Neutrophil (primary cell): Measurements from ENCODE around the gene PLPPR5.
"Not testable (repeated sequence)": the region's sequence is repeated elsewhere in the genome, so short reads cannot be mapped to it uniquely, and the experiment has no call there.

Experiments
- H3K27ac ChIP-seq: fragments of 200-600 bp; sonication (generic); 2 replicates; pipeline ENCODE4 v1.5.1; 2016; ENCODE audit warnings: mild to moderate bottlenecking, moderate library complexity
- H3K27me3 ChIP-seq: fragments of 200-600 bp; sonication (generic); 2 replicates; pipeline ENCODE4 v1.6.0; 2016; ENCODE audit warnings: mild to moderate bottlenecking
- H3K36me3 ChIP-seq: fragments of 200-600 bp; sonication (generic); 2 replicates; pipeline ENCODE4 v1.5.1; 2017
- H3K4me1 ChIP-seq, 2 experiments: fragments of 200-600 bp in 1 of 2; sonication (generic) in 1 of 2; 1 replicate in 1 of 2; 2 replicates in 1 of 2; pipeline versions ENCODE4 v1.5.1 to v1.6.1; 2013 to 2016; ENCODE audit warnings: low read depth in 1 of 2, low read length in 1 of 2, mild to moderate bottlenecking in 1 of 2, moderate library complexity in 1 of 2; ENCODE audit not compliant: control insufficient read depth in 1 of 2, insufficient read depth in 1 of 2
- H3K4me3 ChIP-seq, 2 experiments: fragments of 200-600 bp in 1 of 2; sonication (generic) in 1 of 2; 1 replicate in 1 of 2; 2 replicates in 1 of 2; pipeline ENCODE4 v1.5.1; 2013 to 2016; ENCODE audit warnings: low read depth in 1 of 2, low read length in 1 of 2, mild to moderate bottlenecking in 1 of 2, moderate library complexity in 1 of 2
- H3K9me3 ChIP-seq: fragments of 200-600 bp; sonication (generic); 2 replicates; pipeline ENCODE4 v1.5.1; 2016
- TF ChIP-seq, protein P1 (sequence below): fragments of 200-600 bp; sonication (generic); IDR thresholded peaks from 2 replicates; pipeline ENCODE4 v1.5.1; 2016; ENCODE audit warnings: antibody characterized with exemption

PLPPR5 gene

DNA sequence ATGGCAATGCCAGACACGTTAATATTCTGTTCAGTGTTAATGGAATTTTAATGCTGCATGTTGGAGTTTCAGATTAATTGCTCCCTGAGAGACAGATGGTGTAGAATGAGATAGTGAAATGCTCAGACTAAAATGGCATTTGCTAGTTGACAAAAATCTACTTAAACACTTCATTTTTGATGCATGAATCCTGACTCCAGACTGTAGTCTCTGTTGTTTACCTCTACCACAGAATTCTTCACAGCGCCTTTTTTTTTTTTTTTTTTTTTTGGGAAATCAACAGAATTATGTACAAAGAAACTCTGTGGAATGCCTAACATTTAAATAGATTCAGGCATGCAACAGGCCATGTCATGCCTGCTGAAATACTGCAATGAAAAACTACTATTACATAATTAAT is 111.3 kb downstream of the PLPPR5 start:
- TF ChIP-seq, protein P1, sequence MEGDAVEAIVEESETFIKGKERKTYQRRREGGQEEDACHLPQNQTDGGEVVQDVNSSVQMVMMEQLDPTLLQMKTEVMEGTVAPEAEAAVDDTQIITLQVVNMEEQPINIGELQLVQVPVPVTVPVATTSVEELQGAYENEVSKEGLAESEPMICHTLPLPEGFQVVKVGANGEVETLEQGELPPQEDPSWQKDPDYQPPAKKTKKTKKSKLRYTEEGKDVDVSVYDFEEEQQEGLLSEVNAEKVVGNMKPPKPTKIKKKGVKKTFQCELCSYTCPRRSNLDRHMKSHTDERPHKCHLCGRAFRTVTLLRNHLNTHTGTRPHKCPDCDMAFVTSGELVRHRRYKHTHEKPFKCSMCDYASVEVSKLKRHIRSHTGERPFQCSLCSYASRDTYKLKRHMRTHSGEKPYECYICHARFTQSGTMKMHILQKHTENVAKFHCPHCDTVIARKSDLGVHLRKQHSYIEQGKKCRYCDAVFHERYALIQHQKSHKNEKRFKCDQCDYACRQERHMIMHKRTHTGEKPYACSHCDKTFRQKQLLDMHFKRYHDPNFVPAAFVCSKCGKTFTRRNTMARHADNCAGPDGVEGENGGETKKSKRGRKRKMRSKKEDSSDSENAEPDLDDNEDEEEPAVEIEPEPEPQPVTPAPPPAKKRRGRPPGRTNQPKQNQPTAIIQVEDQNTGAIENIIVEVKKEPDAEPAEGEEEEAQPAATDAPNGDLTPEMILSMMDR, result no peak
- H3K4me3 ChIP-seq, result no peak overlapping the region
- H3K36me3 ChIP-seq, result no peaks in the 10 kb centered on the region
- H3K27me3 ChIP-seq, result no peaks in the 10 kb centered on the region
- H3K4me1 ChIP-seq, result peaks cover 0 to 7% of the 10 kb centered on the region in 2 experiments
- no peaks in the 10 kb centered on the region for H3K9me3 ChIP-seq
- H3K27ac ChIP-seq, result no peak overlapping the region

DNA sequence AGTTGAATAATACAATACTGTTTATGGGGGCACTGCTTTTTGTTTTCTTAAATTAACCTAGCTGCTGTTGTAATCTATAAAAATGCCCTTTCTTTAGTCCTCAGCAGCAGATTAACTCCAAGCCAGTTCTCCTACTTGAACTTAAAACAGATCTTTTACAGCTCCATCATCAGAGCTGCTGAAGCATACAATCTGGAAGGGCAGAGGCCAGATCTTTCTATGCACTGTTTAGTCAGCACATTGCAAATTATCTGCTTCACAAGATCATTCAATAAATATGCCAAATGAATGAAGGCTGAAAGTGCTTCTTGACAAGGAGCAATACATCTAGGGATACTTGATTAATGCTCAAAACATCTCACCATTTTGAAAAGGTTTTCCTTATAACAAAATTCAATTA is 115.8 kb downstream of the PLPPR5 start:
- H3K27ac ChIP-seq, result no peak overlapping the region
- H3K4me1 ChIP-seq, result peaks cover 0 to 7% of the 10 kb centered on the region in 2 experiments
- H3K27me3 ChIP-seq, result no peaks in the 10 kb centered on the region
- H3K9me3 ChIP-seq, result no peaks in the 10 kb centered on the region
- no peak overlapping the region for H3K4me3 ChIP-seq
- TF ChIP-seq, protein P1, result no peak
- H3K36me3 ChIP-seq, result no peaks in the 10 kb centered on the region

DNA sequence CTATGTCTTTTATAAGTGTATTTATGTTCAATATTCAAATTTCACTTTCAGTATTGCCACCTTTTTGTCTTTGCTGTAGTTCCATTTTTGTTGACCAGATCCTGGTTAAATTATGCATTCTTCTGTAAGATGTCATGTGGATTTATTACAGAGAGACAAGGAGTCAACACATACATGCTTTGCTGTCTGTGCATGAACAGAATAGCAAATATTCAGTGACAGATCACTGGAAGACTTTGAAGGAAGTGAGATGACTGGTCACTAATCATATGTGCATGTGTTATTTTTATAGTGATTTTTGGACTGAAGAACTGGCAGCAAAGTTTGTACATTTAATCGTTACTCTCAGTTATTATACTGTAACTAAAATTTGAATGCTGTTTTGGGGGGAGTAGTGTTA is 117.2 kb downstream of the PLPPR5 start:
- no peak overlapping the region for H3K27ac ChIP-seq
- H3K4me1 ChIP-seq, result peaks cover 2 to 15% of the 10 kb centered on the region in 2 experiments
- TF ChIP-seq, protein P1, result no peak
- H3K4me3 ChIP-seq, result no peak overlapping the region
- no peaks in the 10 kb centered on the region for H3K9me3 ChIP-seq
- no peaks in the 10 kb centered on the region for H3K36me3 ChIP-seq
- H3K27me3 ChIP-seq, result no peaks in the 10 kb centered on the region

DNA sequence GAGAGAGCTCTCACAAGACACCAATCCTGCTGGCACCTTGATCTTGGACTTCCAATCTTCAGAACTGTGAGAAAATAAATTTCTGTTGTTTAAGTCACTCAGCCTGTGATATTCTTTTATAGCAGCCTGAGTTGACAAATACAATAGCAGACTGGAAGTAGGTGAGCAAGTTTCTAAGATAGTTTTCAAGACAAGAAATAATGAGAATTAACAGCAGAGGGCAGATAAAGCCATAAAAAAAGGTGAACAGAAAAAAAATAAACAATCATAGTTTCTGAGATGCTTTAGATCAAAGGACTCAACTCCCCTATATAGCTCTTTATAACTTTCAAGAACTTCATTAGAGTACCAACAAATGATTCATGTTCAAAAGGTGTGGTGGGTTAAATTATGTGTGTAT is 119.8 kb downstream of the PLPPR5 start:
- TF ChIP-seq, protein P1, result no peak
- H3K27me3 ChIP-seq, result no peaks in the 10 kb centered on the region
- H3K4me3 ChIP-seq, result no peak overlapping the region

DNA sequence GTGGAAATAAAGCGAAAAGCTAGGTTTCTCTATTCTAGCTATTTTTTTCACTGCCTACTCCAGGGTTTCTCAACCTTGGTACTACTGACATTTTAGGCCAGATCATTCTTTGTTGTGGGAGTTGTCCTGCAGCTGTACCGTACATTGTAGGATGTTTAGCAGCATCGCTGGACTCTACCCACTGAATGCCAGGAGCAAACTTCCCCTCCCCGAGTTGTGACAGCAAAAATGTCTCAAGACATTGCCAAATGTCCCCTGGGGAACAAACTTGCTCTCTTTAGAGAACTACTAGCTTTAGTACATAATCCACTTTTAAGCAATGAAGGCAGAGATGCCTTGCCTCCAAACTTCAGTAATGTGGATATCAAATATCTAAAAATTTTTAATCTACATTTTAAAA is 122.8 kb downstream of the PLPPR5 start:
- H3K36me3 ChIP-seq, result no peaks in the 10 kb centered on the region
- H3K4me3 ChIP-seq, result peak overlapping the region; percentile 35
- H3K27ac ChIP-seq, result peak overlapping the region; percentile 88
- no peaks in the 10 kb centered on the region for H3K27me3 ChIP-seq
- TF ChIP-seq, protein P1, result no peak
- peaks cover 20 to 26% of the 10 kb centered on the region in 2 experiments for H3K4me1 ChIP-seq
- H3K9me3 ChIP-seq, result no peaks in the 10 kb centered on the region

More for the DNA sequence above, 119.8 kb downstream of the PLPPR5 start:
- H3K27ac ChIP-seq, result no peak overlapping the region
- peaks cover 20 to 26% of the 10 kb centered on the region in 2 experiments for H3K4me1 ChIP-seq
- H3K36me3 ChIP-seq, result no peaks in the 10 kb centered on the region
- no peaks in the 10 kb centered on the region for H3K9me3 ChIP-seq

DNA sequence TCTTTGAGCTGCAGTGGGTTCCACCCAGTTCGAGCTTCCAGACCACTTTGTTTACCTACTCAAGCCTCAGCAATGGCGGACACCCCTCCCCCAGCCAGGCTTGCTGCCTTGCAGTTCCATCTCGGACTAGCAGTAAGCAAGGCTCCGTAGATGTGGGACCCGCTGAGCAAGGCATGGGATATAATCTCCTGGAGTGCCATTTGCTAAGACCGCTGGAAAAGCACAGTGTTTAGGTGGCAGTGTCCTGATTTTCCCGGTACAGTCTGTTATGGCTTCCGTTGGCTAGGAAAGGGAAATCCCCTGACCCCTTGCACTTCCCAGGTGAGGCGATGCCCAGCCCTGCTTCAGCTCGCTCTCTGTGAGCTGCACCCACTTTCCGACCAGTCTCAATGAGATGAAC is 123.4 kb downstream of the PLPPR5 start:
- not testable (repeated sequence) for H3K9me3 ChIP-seq, H3K36me3 ChIP-seq, H3K27me3 ChIP-seq
- Histone ChIP-seq H3K4me3 (peak overlapping the region; percentile 35), H3K27ac (peak overlapping the region; percentile 88), H3K4me1 (peaks cover 20 to 26% of the 10 kb centered on the region in 2 experiments)
